GM18861 (cell line): ENCODE results near the gene RFTN1.

Experiments
- ATAC-seq: cut with Tn5 transposase; IDR thresholded peaks from one replicate; pipeline ENCODE4 v1.9.1; 2021; ENCODE audit not compliant: unreplicated experiment

The RFTN1 gene

DNA sequence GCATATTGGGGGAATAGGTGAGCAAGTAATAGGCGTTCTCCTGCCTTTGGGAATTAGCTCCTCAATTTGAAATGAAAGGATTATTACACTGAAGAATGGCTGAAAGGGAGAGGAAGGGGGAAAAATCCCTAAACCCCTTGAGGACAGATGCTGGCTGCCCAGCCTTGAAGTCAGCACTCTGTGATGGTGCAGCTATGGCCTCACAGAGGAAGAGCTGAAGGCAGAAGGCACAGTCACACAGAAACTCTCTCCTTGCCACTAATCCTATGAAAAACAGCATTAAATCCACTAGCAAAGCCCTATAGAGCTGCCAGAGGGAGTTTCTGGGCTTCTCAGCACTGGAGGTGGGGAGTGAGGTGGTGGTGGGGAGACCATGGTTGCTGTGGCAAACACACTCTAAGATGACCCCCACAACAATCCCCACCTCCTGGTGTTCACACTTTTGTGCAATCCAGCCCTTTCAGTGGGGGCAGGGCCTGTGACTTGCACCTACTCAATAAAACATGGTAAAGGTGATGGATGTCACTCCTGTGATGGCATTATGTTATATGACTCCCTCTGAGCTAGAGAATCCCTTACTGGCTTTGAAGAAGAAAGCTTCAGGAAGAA lies 101.2 kb downstream of the RFTN1 start:
- ATAC-seq = no peak

DNA sequence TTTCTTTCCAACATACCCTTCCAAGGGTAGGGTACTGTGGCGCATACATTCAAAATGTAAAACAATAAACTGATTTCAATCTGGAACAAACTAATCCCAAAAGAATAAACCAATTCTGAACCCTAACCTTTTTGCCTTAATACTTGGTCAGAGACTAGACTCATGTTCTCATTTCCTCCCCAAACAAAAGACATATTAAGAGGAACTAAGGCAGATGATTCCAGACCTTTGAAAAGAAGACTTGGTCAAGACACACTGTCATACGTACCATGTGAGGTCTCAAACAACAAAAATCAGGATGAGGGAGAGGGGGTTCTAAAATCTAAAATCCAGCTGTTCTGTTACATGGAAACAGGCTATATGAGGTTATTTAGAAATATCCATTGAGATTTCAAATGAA lies 102.1 kb downstream of the RFTN1 start:
- no peak for ATAC-seq

DNA sequence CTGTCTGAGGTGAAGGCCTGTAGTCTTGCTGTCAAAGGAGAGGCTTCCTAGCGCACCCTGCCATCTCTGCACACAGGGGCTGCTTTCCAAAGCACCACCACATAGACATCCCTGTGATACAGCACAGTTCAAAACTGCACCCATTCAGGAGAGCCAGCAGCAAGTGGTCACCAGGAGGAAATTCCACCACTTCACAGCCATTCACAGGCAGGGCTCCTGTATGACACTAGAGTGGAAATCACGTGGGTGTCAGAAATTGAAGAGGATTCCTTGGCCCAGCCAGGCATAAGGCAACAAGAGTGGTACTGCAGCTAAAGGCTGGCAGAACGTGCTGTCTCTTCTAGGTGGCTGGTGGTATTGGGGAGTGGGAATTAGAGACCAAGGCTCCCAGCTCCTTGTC lies 102.8 kb downstream of the RFTN1 start:
- ATAC-seq = no peak

DNA sequence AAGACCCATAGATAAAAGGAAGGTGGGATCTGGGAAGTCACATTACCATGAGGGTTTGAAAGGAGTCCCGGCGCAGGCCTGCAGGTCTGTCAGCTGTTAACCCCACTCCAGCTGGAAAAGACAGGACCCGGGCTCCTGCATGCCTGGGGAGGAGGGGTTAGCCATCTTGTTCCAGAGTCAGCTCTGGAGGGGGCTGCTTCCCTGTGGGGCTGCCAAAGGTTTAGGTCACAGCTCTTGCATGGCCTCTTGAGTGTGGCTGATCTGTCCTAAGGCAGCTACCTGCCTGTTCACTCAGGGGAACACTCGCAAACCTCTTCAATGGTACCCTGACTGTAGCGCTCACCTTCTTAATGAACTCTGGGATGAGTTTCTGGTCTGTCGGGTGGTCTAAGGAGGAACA lies 104.5 kb downstream of the RFTN1 start:
- ATAC-seq = no peak

DNA sequence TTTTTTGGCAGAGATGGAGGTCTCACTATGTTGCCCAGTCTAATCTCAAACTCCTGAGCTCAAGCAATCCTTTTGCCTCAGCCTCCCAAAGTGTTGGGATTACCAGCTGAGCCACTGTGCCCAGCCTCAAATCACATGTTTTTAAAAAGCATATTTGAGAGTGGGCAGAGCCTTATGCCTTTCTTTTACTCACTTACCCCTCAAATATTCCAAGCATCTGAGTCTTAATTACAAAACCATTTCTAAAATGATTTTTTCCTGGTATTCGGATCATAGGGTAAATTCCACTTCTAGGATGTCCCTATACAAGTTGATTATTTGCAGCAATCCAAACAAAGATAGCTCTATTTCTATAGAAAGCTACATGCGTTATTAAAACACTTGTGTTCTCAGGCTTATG lies 106.1 kb downstream of the RFTN1 start:
- no peak for ATAC-seq

DNA sequence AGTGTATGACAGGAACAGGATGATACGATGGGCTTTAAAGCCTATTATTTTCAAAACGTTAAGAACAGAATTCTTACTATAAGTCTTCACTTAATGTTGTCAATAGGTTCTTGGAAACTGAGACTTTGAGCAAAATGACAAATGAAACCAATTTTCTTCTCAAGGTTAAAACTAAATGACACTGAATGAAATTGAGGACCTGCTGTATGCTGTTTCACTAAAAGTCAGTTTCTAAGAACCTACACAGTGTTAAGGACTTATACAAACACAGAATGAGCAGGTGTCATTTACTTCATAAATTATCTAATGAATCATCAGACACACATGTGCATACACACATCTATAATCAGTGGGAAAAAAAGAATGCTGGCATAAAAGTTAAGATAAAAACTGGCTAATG lies 106.9 kb downstream of the RFTN1 start:
- no peak for ATAC-seq

DNA sequence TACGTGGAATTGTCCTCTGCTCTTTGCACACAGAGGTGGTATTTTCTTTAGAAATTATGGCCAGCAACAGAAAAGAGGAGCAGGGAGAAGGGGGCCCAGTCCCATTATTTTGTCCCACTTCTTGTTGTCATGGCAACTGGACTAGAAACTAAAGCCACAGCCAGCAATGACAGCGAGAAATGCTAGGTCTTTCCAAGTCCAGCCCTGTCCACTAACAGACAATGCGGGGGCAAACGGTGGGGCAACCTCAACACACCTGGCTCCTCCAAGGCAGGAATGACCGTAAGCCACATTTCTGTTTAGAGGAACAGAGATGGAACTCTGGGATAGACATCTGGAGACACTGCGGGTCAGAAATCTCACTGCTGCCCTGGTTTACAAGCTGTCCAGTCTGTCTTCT lies 107.3 kb downstream of the RFTN1 start:
- no peak for ATAC-seq

DNA sequence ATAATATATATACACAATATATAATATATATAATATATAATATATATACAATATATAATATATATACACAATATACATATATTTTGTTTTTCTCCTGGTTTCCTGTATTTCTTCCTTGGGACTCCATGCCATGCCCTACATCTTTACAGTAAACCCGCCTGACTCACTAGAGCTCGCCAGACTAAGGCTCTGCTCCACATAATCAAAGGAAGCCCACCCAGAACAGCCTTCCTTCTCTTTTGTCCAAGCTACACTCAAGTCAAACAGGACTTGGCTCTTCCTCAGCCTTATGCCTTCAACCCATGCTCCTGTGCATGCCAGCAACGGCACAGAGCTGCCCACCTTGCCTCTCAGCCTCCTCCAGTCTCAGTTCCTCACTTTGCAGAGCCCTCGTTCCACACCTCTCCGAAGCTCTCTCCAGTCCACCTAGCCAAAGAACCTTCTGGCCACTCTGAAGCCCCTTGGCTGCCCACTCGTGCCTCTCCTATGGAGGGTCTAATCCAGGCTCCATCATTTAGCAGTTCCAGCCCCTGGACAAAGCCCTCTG lies 109.1 kb downstream of the RFTN1 start:
- no peak for ATAC-seq

DNA sequence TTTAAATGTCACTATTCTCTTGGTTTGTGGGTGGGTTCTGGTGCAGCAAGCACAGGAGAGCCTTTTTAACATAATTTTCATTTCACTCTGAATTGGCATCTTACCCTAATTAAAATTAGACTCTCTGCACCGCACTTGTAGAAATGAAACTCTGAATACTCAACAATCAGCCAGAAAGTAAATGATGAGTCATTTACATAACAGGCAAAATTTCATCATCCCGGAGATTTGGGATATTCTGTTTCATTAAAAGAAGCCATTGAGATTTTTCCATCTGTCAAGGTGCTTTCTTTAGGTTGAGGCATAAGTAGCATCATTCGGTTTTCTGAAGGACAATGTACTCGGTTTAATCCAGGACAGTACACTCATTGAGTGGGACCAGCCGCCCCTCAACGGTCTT lies 111.0 kb downstream of the RFTN1 start:
- ATAC-seq = no peak

DNA sequence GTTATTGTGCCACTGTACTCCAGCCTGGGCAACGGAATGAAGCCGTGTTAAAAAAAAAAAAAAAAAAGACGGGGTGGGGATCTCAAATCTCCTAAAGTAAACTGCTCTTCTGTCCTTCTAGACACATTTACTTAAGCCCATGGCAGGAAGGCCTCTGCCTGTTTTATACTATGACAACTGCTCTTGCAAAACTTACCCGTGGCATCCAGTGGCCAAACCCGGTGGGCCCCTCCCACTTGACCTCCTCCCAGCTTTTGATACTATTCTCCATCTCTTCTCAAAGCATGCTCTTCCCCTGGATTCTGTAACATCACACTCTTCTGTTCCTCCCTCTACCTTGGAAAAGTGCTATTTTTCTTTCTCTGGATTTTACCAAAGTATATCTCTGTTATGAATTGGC lies 112.2 kb downstream of the RFTN1 start:
- no peak for ATAC-seq

DNA sequence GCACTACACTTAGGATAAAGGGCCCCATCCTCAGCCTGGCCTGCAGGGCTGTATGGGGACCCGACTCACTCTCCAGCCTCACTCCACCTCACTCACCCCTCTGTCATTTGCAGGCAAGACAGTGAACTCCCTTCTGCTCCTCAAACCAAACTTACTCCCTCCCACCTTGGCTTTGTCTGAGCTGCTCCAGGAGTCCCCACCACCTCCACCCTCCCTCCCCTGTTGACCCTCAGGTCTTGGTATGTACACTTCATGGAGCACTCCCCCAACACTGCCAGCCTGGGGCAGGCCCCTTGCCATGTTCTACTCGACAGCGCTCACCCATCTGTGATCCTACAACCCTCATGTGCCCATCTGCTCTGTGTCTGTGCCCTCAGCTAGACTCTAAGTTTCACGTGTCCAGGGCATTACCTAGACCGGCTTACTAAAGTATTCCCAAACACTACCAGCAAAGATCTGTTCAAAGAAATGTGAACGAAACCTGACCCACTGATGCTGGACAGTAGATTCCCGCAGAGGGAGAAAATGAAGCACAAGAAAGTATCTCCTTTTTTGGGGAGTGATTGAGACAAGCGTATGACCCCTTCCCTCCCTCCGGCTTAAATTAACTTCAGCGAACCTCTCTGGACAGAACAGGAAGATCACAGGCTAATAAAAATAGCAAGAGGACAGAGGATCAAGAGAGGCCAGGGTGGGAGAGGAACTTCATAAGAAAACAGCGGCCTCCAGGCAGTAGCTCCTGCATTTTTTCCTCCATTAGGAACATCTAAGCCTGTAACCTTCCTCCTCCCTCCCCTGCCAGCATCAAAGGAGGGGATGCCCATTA lies 113.2 kb downstream of the RFTN1 start:
- ATAC-seq = no peak

DNA sequence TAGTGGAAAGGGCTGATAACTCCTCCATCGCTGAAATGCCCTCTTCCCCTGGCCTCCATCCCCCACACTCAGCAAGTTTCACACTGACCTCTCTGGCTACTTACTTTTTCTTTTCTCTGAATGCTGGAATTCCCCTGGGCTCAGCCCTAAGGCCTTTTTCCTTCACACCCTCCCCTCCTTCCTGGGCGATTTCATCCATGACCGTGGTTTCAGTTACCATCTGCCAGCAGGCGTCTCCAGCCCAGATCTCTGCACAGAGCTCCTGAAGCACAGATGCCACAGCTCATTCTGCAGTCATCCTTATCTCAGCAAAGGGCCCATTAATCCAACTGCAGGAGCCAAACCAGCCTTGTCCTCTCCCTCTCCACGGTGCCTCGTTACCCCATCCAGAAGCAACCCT lies 114.0 kb downstream of the RFTN1 start:
- no peak for ATAC-seq

DNA sequence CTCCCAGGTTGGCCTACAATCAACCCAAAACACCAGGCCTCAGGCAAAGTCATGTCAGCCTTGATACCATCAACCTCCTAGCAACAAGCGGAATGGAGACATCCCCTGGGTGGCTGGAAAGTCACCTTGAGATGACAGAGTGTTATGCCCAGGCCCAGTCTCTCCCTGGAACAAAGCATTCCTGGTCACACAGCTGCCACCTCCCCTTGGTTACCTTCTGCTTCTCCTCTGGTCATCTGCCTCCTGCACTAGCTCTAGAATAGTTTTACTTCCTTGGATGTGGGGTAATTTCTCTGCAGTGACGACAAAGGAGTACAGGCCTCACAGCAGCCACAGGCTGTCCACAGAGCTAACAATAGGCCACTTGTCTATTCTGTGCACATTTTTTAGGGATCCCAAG lies 114.9 kb downstream of the RFTN1 start:
- no peak for ATAC-seq

DNA sequence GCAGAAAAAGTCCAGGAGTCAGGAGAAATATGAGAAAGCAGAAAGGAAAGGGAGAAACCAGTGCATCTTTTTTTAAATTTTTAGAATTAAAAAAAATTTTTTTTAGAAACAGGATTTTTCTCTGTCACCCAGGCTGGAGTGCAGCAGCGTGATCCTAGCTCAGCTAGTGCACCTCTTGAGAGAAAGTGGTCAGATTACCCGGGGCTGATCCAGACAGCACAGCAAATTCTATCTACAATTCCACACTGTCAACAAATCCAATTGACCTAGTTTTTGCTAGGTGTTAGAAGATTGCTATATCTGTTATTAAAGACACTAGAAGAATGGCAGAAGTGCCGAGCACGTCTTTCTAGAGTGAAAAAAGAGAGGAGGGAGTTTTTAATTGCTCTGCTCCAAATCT lies 117.3 kb downstream of the RFTN1 start:
- no peak for ATAC-seq

DNA sequence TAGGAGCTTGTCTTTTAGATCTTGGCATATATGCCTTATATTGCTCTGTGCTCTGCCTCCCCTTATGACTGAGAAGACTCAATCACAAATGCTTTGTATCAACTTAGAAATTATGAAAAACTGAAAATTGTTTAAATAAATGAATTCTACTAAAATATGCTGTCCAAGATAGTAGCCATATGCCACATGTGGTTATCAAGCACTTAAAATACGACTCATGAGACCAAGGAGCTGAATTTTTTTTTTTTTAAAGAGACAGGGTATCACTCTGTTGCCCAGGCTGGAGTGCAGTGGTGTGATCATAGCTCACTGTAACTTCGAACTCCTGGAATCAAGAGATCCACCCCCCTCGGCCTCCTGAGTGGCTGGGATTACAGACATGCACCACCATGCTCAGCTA lies 118.3 kb downstream of the RFTN1 start:
- no peak for ATAC-seq

DNA sequence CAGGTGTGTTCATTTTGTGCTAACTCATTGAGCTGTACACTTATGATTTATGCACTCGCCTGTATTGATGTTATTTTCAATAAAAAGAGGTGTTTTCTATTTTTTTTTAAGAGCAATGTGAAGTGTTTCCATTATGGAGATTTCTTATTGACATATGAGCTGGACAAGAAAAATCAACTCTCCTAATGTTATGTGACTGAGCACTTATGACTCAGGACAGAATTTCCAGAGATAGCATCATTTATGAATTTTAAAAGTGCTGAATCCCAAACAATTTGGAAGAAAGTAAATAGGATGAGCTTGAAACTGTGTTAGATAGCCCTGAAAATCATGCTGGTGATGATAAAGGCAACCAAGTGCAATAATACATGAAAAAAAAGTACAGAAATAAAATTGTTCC lies 118.9 kb downstream of the RFTN1 start:
- ATAC-seq = no peak

DNA sequence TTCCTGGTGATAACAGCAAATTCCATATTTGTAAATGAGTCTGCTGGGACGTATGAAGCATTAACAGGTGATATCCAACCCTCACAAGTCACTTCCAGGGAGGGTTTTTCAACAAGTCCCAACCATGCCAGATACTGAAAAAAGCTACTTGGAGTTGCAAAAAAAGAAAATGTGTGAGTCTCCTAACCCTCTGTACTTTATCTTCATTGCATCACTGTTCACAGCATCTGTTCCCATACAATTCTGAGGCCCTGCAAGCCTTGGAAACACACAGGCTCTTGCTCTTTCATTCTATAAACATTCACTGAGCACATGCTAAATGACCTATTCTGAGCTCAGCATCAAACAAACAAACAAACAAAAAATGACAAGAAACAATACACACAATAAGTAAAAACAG lies 120.8 kb downstream of the RFTN1 start:
- no peak for ATAC-seq

DNA sequence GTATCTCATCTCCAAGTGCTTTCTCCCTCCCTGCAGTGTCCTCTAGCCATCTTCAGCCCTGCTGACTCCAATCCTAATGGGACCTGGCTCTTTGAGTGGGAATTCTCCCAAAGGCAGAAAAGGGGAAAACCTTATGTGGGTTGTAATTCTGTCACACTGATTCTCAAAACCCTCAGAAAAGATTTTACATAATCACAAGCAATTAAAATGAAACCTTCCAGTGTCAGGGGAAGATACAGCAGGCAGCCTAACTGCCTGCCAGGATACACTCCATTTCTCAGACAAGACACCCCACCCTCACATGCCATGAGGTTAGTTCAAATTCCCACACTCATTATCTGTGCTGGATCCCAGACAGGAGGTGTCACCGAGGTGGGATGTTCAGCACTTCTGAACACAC lies 121.4 kb downstream of the RFTN1 start:
- ATAC-seq = no peak

DNA sequence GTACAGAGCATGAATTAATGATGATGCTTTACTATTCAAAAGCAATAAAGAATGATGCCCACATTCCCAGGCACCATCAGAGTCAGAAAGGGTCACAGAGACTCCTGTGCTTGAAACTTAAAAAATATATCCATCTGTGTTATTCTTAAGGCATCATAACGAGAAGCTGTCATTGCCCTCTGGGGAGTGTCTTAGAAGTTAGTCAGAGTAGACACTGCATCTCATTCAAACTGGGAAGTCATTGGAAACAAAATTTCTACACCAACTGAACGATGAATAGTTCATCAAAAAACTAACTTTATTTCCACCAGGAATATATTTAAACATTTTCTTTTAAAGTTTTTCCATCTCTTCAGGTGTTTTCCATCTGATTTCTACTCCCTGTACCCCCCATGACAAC lies 122.9 kb downstream of the RFTN1 start:
- no peak for ATAC-seq

DNA sequence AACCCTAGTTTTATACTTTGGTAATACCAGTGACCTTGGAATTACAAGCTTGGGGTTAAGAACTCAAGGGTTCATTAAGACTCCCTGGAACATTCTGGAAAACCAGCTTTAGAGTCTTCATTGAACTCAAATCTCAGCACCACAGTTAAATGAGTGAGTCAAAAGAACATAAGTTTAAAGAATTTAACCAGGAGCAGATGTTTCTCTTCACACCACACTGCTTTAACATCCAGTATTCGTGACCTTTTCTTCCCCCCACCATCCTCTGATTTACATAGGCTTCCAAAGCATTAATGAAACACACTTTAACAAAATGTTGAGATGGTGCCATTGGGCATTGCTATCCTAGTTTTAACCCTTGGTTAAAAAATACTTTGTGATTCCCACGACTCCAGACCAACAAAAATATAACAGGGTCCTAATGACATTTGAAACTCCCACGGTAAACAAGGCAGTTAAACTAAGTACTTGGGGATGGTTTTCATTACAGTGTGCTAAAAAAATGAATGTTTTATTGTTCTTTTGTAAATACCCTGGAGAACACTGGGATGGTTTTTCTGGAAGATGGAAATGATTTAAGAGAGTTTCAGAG lies 124.6 kb downstream of the RFTN1 start:
- ATAC-seq = no peak

DNA sequence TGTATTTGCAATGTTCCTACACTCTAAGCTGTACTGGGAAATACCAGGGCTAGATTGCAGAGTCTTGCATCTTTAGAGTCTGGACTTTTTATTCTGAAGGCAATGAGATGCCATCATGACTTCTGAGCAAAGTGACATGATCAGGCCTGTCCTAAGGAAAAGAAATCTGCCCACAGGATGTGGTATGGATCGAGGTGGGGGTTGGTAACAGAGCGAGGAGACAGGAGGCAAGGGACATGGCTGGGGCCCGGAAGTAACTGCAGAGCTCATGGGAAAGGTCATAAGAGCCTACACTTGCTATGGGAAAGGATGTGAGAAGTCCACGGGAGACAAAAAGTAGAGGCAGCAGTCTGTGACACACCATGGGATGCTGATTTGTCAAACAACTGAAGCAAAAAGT lies 126.9 kb downstream of the RFTN1 start:
- no peak for ATAC-seq

DNA sequence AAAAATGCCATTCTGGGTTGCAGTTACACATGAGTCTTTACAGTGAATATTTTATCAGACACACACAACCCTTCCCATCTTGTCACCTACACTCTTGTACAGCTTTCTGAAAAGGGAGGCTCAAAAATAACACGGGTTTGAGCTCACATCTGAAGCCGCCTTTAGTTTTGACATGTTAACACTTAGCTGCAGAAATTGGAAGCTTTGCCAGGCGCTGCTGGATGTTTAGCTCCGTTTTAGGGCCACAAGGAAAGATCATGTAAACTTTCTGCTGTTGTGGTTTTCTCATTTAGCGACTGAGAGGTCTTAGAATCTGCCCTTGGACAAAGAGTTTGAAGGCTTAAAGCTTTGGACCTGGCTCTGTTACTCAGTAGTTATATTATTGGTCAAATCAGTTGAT lies 128.3 kb downstream of the RFTN1 start:
- ATAC-seq = no peak
